NOMO-1 treated with dmso at 0.1 percent for 144 hours (cell line): ENCODE data around the gene DEPDC5.
"Not testable (repeated sequence)": the region's sequence is repeated elsewhere in the genome, so short reads cannot be mapped to it uniquely, and the experiment has no call there.

ENCODE experiments used
- DNase-seq: peaks from one replicate; lab custom pipeline; 2025; ENCODE audit not compliant: unreplicated experiment; lab: John Stamatoyannopoulos, UW

Gene DEPDC5

GRCh38 chr22:31753634-31754501, at the start of gene DEPDC5:
TSS of gene DEPDC5 (plus strand) at chr22:31754019. CDS start at chr22:31754922, 903 bp downstream.
- peak; percentile 90 for DNase-seq

- DNase-seq: no peak
These were observed 46.3 kb upstream of the DEPDC5 start for GRCh38 chr22:31707519-31707918.

GRCh38 chr22:31711226-31711625, 42.6 kb upstream of the DEPDC5 start:
- DNase-seq: not testable (repeated sequence)

GRCh38 chr22:31715147-31715778, 38.6 kb upstream of the DEPDC5 start:
- no peak for DNase-seq

GRCh38 chr22:31719850-31720471, 33.9 kb upstream of the DEPDC5 start:
- no peak for DNase-seq

- DNase-seq: no peak
These were observed 30.1 kb upstream of the DEPDC5 start for GRCh38 chr22:31723723-31724122.

GRCh38 chr22:31726692-31727091, 27.1 kb upstream of the DEPDC5 start:
- no peak for DNase-seq

GRCh38 chr22:31728857-31729256, 25.0 kb upstream of the DEPDC5 start:
- DNase-seq: no peak

GRCh38 chr22:31730344-31730711, 23.5 kb upstream of the DEPDC5 start:
- DNase-seq: no peak

- DNase-seq: no peak
These were observed 21.6 kb upstream of the DEPDC5 start for GRCh38 chr22:31732089-31732829.

GRCh38 chr22:31733580-31734079, 20.2 kb upstream of the DEPDC5 start:
- DNase-seq: no peak

GRCh38 chr22:31734512-31734911, 19.3 kb upstream of the DEPDC5 start:
- DNase-seq: no peak

- DNase-seq: no peak
These were observed 17.4 kb upstream of the DEPDC5 start for GRCh38 chr22:31736458-31736857.

GRCh38 chr22:31737932-31738331, 15.9 kb upstream of the DEPDC5 start:
- DNase-seq: no peak

GRCh38 chr22:31738566-31738965, 15.3 kb upstream of the DEPDC5 start:
- DNase-seq: no peak

GRCh38 chr22:31739795-31740201, 14.0 kb upstream of the DEPDC5 start:
- no peak for DNase-seq

- not testable (repeated sequence) for DNase-seq
These were observed 13.5 kb upstream of the DEPDC5 start for GRCh38 chr22:31740314-31740713.

- DNase-seq: no peak
These were observed 11.7 kb upstream of the DEPDC5 start for GRCh38 chr22:31742115-31742514.

- no peak for DNase-seq
These were observed 11.1 kb upstream of the DEPDC5 start for GRCh38 chr22:31742682-31743081.

GRCh38 chr22:31743871-31744270, 9.9 kb upstream of the DEPDC5 start:
- no peak for DNase-seq

- no peak for DNase-seq
These were observed 6.4 kb upstream of the DEPDC5 start for GRCh38 chr22:31747441-31747840.
